GM23338 (cell line): ENCODE data around the gene TCF20. TPM values are rescaled to one million over a fixed set of nuclear protein-coding genes. Genes with fewer than 3 reads are reported as not detected.

ENCODE experiments used
- ATAC-seq: fragments of 200-7000 bp; cut with Tn5 transposase; 3 replicates; pipeline ENCODE4 v1.9.1; 2020
- DNase-seq: peaks from one replicate; pipeline ENCODE4 v3.0.0-alpha.2; 2015; ENCODE audit warnings: low spot score
- H2AFZ ChIP-seq: fragments of 200-600 bp; sonication (generic); 2 replicates; pipeline ENCODE4 v1.8.0; 2016; ENCODE audit warnings: antibody characterized with exemption, mild to moderate bottlenecking, moderate library complexity
- H3F3A ChIP-seq: fragments of 200-600 bp; sonication (generic); replicated peaks from 2 replicates; pipeline ENCODE4 v1.8.0; 2017; ENCODE audit warnings: antibody characterized with exemption, mixed run types, low read depth
- H3K27ac ChIP-seq: fragments of 200-600 bp; sonication (generic); 2 replicates; pipeline ENCODE4 v1.6.1; 2016; ENCODE audit warnings: low read depth
- H3K27me3 ChIP-seq: fragments of 200-600 bp; sonication (generic); 2 replicates; pipeline ENCODE4 v1.8.0; 2016; ENCODE audit warnings: mild to moderate bottlenecking, mixed run types, moderate library complexity; ENCODE audit not compliant: insufficient read depth
- H3K36me3 ChIP-seq: fragments of 200-600 bp; sonication (generic); 2 replicates; pipeline ENCODE4 v1.8.0; 2016; ENCODE audit warnings: mild to moderate bottlenecking; ENCODE audit not compliant: insufficient read depth
- H3K4me1 ChIP-seq: fragments of 200-600 bp; sonication (generic); 2 replicates; pipeline ENCODE4 v1.8.0; 2016; ENCODE audit warnings: mild to moderate bottlenecking, moderate library complexity; ENCODE audit not compliant: insufficient read depth
- H3K4me2 ChIP-seq: fragments of 200-600 bp; sonication (generic); 2 replicates; pipeline ENCODE4 v1.7.1; 2017; ENCODE audit warnings: mixed run types
- H3K4me3 ChIP-seq: fragments of 200-600 bp; sonication (generic); 2 replicates; pipeline ENCODE4 v1.6.1; 2016; ENCODE audit warnings: mixed run types
- H3K79me2 ChIP-seq: fragments of 200-600 bp; sonication (generic); replicated peaks from 2 replicates; pipeline ENCODE4 v1.8.0; 2017; ENCODE audit warnings: mild to moderate bottlenecking; ENCODE audit not compliant: insufficient read depth
- H3K9me2 ChIP-seq: fragments of 200-600 bp; sonication (generic); 2 replicates; pipeline ENCODE4 v1.8.0; 2017; ENCODE audit not compliant: insufficient read depth
- H4K20me1 ChIP-seq: fragments of 200-600 bp; sonication (generic); replicated peaks from 2 replicates; pipeline ENCODE4 v1.8.0; 2017; ENCODE audit warnings: mild to moderate bottlenecking; ENCODE audit not compliant: insufficient read depth
- H3K27ac Mint-ChIP-seq: 2 replicates; pipeline ENCODE4 v1.8.0; 2020; ENCODE audit warnings: inconsistent platforms, mild to moderate bottlenecking, moderate library complexity, mixed read lengths
- H3K27me3 Mint-ChIP-seq: 3 replicates; pipeline ENCODE4 v1.8.0; 2022; ENCODE audit warnings: low read depth, mild to moderate bottlenecking, moderate library complexity, mixed read lengths, inconsistent platforms; ENCODE audit not compliant: insufficient read depth, poor library complexity
- H3K36me3 Mint-ChIP-seq: 3 replicates; pipeline ENCODE4 v1.8.0; 2021; ENCODE audit warnings: low read depth, mild to moderate bottlenecking, inconsistent platforms, moderate library complexity, mixed read lengths
- H3K4me1 Mint-ChIP-seq: 3 replicates; pipeline ENCODE4 v1.8.0; 2020; ENCODE audit warnings: mild to moderate bottlenecking, inconsistent platforms, mixed read lengths
- H3K4me3 Mint-ChIP-seq: 3 replicates; pipeline ENCODE4 v1.8.0; 2021; ENCODE audit warnings: moderate library complexity, mild to moderate bottlenecking, inconsistent platforms, mixed read lengths
- H3K9me3 Mint-ChIP-seq: 3 replicates; pipeline ENCODE4 v1.8.0; 2020; ENCODE audit warnings: moderate library complexity, mild to moderate bottlenecking, inconsistent platforms, mixed read lengths
- CREB1 ChIP-seq: fragments of 250-450 bp; sonication (Bioruptor Pico); IDR thresholded peaks from 2 replicates; pipeline ENCODE4 v1.5.0; 2020; ENCODE audit warnings: low read depth, mild to moderate bottlenecking, moderate library complexity
- CTCF ChIP-seq, 2 experiments: fragments of 200-600 bp in 1 of 2; sonication (generic) in 1 of 2; conservative IDR thresholded peaks; 2 replicates each; pipeline versions ENCODE4 v1.5.1 to v1.6.1; 2016 to 2017; ENCODE audit warnings: antibody characterized with exemption in 2 of 2, low read depth in 2 of 2, mild to moderate bottlenecking in 2 of 2, moderate library complexity in 1 of 2
- ETS1 ChIP-seq: IDR thresholded peaks from 2 replicates; pipeline ENCODE4 v1.6.1; 2016; ENCODE audit warnings: antibody characterized with exemption
- EZH2 ChIP-seq: fragments of 200-600 bp; sonication (generic); IDR thresholded peaks from one replicate; pipeline ENCODE4 v1.8.0; 2017; ENCODE audit warnings: antibody characterized with exemption, mild to moderate bottlenecking, low read depth; ENCODE audit not compliant: unreplicated experiment
- EZH2phosphoT487 ChIP-seq: fragments of 200-600 bp; sonication (generic); IDR thresholded peaks from one replicate; pipeline ENCODE4 v1.8.1; 2018; ENCODE audit warnings: antibody characterized with exemption; ENCODE audit not compliant: unreplicated experiment
- STAT1 ChIP-seq: IDR thresholded peaks from one replicate; pipeline ENCODE4 v1.6.1; 2016; ENCODE audit warnings: antibody characterized with exemption; ENCODE audit not compliant: unreplicated experiment
- ZNF331 ChIP-seq: fragments of 250-450 bp; sonication (Bioruptor Pico); IDR thresholded peaks from 2 replicates; pipeline ENCODE4 v1.5.0; 2020; ENCODE audit warnings: low read depth, mild to moderate bottlenecking, moderate library complexity
- ZNF462 ChIP-seq: fragments of 250-450 bp; sonication (Bioruptor Pico); IDR thresholded peaks from 2 replicates; pipeline ENCODE4 v1.5.0; 2020; ENCODE audit warnings: mild to moderate bottlenecking, moderate library complexity
- polyA plus RNA-seq: library from polyadenylated mRNA; unstranded; fragments of >200 nt; fragmentation: Nextera tagmentation; extraction: Ambion mirVana; gene quantifications from 2 replicates; pipeline ENCODE4 v1.2.1, GENCODE V29; 2016
- total RNA-seq: library from RNA; depleted of rRNA; stranded (reverse); fragments of >200 nt; shearing (Covaris generic); gene quantifications from 2 replicates; pipeline ENCODE4 v1.2.3, GENCODE V29; 2014

The TCF20 gene
- total and polyA plus RNA-seq, 2 experiments from 2014 or later: 6.4 to 68.7 TPM

- no peaks in the 10 kb centered on the region; the same call in 1 of the 2 replicates for H4K20me1 ChIP-seq
Measured at GRCh38 chr22:42304324-42304790, 33.9 kb upstream of the TCF20 start.

GRCh38 chr22:42303396-42304323 is 33.2 kb upstream of the TCF20 start:
- Mint-ChIP-seq H3K27me3 (peaks cover 28% of the 10 kb centered on the region), H3K27ac (no peak overlapping the region; the same call in 1 of the 2 replicates), H3K9me3 (no peaks in the 10 kb centered on the region), H3K4me3 (peak overlapping the region; percentile 68), H3K36me3 (no peaks in the 10 kb centered on the region), H3K4me1 (peaks cover 63% of the 10 kb centered on the region)
- Histone ChIP-seq H3K27ac (no peak overlapping the region), H4K20me1 (no peaks in the 10 kb centered on the region; the same call in 1 of the 2 replicates), H3K9me2 (no peaks in the 10 kb centered on the region), H3K4me2 (peak overlapping the region; percentile 86), H3K4me1 (peaks cover 45% of the 10 kb centered on the region), H3K79me2 (no peaks in the 10 kb centered on the region), H3K4me3 (peak overlapping the region; percentile 59), H2AFZ (0 out of 2 replicates have a peak overlapping the region, but pooled peaks have one; percentile 66), H3K36me3 (no peaks in the 10 kb centered on the region), H3K27me3 (peaks cover 13% of the 10 kb centered on the region; the same call in 1 of the 2 replicates), H3F3A (0 out of 2 replicates have a peak, but pooled peaks cover 3% of the 10 kb centered on the region)
- ATAC-seq (peak; percentile 31), DNase-seq (peak; percentile 72)
- no peak for TF ChIP-seq CREB1 (CRISPR knock-in tag)
- no peak for TF ChIP-seq ZNF462 (CRISPR knock-in tag)
- TF ChIP-seq EZH2: no peak
- TF ChIP-seq STAT1: no peak
- TF ChIP-seq CTCF (conservative IDR thresholded peaks at IDR 0.05; ENCODE audit: low read depth in 2 of 2): peak; percentile 10 to 16; a peak in 1 of 4 replicates
- TF ChIP-seq ETS1: no peak

More at GRCh38 chr22:42304324-42304790, 33.9 kb upstream of the TCF20 start:
- Mint-ChIP-seq H3K4me1 (peaks cover 57% of the 10 kb centered on the region), H3K27ac (no peak overlapping the region), H3K36me3 (no peaks in the 10 kb centered on the region), H3K9me3 (no peaks in the 10 kb centered on the region), H3K27me3 (peaks cover 23% of the 10 kb centered on the region), H3K4me3 (peak overlapping the region; percentile 68)
- no peak for TF ChIP-seq ZNF331 (CRISPR knock-in tag)
- TF ChIP-seq EZH2phosphoT487: no peak
- TF ChIP-seq EZH2: no peak
- no peak overlapping the region for H2AFZ ChIP-seq
- H3K27me3 ChIP-seq: peaks cover 13% of the 10 kb centered on the region; the same call in 1 of the 2 replicates
- peaks cover 38% of the 10 kb centered on the region for H3K4me1 ChIP-seq
- DNase-seq (no peak), ATAC-seq (peak; percentile 8)
- no peaks in the 10 kb centered on the region for H3K79me2 ChIP-seq
- peak overlapping the region; percentile 86 for H3K4me2 ChIP-seq
- no peak overlapping the region for H3K27ac ChIP-seq
- no peaks in the 10 kb centered on the region for H3K9me2 ChIP-seq
- H3F3A ChIP-seq: 0 out of 2 replicates have a peak, but pooled peaks cover 3% of the 10 kb centered on the region
- H3K4me3 ChIP-seq: peak overlapping the region; percentile 59
- H3K36me3 ChIP-seq: no peaks in the 10 kb centered on the region
